ENCODE results near the gene TBXT. TPM values are rescaled to one million over a fixed set of nuclear protein-coding genes. Genes with fewer than 3 reads are reported as not detected.

The TBXT gene
- total and polyA plus RNA-seq, 11 donors = 0.25 TPM; not detected in 10

- Histone ChIP-seq H3K27ac (no peak overlapping the region), H3K9me3 (peaks cover 0 to 19% (median 9%) of the 10 kb centered on the region in 12 donors), H3K36me3 (no peaks in the 10 kb centered on the region), H3K4me3 (no peak overlapping the region), H3K27me3 (peaks cover 0 to 8% (median 0%) of the 10 kb centered on the region in 9 donors), H3K4me1 (no peaks in the 10 kb centered on the region)
- DNase-seq = no peak
- intact Hi-C loops (cut with DNase I) = no loop called here
- no peak for TF ChIP-seq POLR2A (IDR thresholded peaks at IDR 0.05)
- TF ChIP-seq CTCF (IDR thresholded peaks at IDR 0.05) = no peak
- no peak for ATAC-seq
Observed at GRCh38 chr6:166115609-166116008, 52.0 kb downstream of the TBXT start.

GRCh38 chr6:166112580-166112979 lies 55.1 kb downstream of the TBXT start:
- DNase-seq (no peak), ATAC-seq (peak; percentile 20 to 76 (median 42))
- intact Hi-C loops (cut with DNase I) = no loop called here
- 57 to 72% (median 61%) methylated on average over 11 of the region's 11 CpGs for WGBS, 4 donors
- H3K27ac ChIP-seq = no peak overlapping the region
- no peaks in the 10 kb centered on the region for H3K4me1 ChIP-seq
- no peak for TF ChIP-seq CTCF (IDR thresholded peaks at IDR 0.05)
- no peak for TF ChIP-seq POLR2A (IDR thresholded peaks at IDR 0.05)
- no peak overlapping the region for H3K4me3 ChIP-seq
- no peaks in the 10 kb centered on the region for H3K36me3 ChIP-seq
- peaks cover 0 to 19% (median 9%) of the 10 kb centered on the region in 12 donors for H3K9me3 ChIP-seq
- peaks cover 0 to 16% (median 8%) of the 10 kb centered on the region in 9 donors for H3K27me3 ChIP-seq

GRCh38 chr6:166109608-166110007 lies 58.0 kb downstream of the TBXT start:
- intact Hi-C loops (cut with DNase I) = loop anchor here in 2 of 10 donors (10.0 kb wide), 2 partner anchors 385 to 675 kb away; no protein-coding TSS in a partner anchor
- WGBS, 4 donors = 63 to 84% (median 73%) methylated on average over 2 of the region's 2 CpGs
- H3K27me3 ChIP-seq = peaks cover 0 to 16% (median 8%) of the 10 kb centered on the region in 9 donors

More at GRCh38 chr6:166109608-166110007, 58.0 kb downstream of the TBXT start:
- no peak for TF ChIP-seq CTCF (IDR thresholded peaks at IDR 0.05)
- TF ChIP-seq POLR2A (IDR thresholded peaks at IDR 0.05) = no peak
- no peaks in the 10 kb centered on the region for H3K9me3 ChIP-seq
- no peak overlapping the region for H3K27ac ChIP-seq
- H3K36me3 ChIP-seq = no peaks in the 10 kb centered on the region
- no peak overlapping the region for H3K4me3 ChIP-seq
- no peaks in the 10 kb centered on the region for H3K4me1 ChIP-seq
- no peak for DNase-seq
- no peak for ATAC-seq

Other genes with a start within 250 kb of the TBXT start
- under 1 TPM in 5 of 9 donors, not detected in 4; 0.07 to 0.12 (median 0.10) TPM for gene PRR18, start 140.5 kb upstream of the TBXT start, total RNA-seq
- under 1 TPM in 1 of 2 donors, not detected in 1; 0.08 TPM for gene PRR18, start 140.5 kb upstream of the TBXT start, polyA plus RNA-seq
- 10 to 100 TPM; 16.8 to 30.8 (median 20.9) TPM for gene SFT2D1, start 174.7 kb upstream of the TBXT start, total RNA-seq
- 10 to 100 TPM; 37.1 to 41.5 TPM for gene SFT2D1, start 174.7 kb upstream of the TBXT start, polyA plus RNA-seq
- 100 to 1,000 TPM; 213 to 796 (median 542) TPM for gene MPC1, start 215.1 kb upstream of the TBXT start, total RNA-seq
- 100 to 1,000 TPM; 310 to 655 TPM for gene MPC1, start 215.1 kb upstream of the TBXT start, polyA plus RNA-seq